MV-4-11 (cell line): Measurements from ENCODE around the gene GSK3B.

ENCODE experiments used
- DNase-seq: peaks from one replicate; lab custom pipeline; 2025; lab: John Stamatoyannopoulos, UW

Gene GSK3B

GRCh38 chr3:119873646-119874045 is 220.6 kb downstream of the GSK3B start:
- peak; percentile 60 for DNase-seq

- no peak for DNase-seq
These were observed 221.5 kb downstream of the GSK3B start for GRCh38 chr3:119872773-119873172.

- no peak for DNase-seq
These were observed 222.7 kb downstream of the GSK3B start for GRCh38 chr3:119871571-119871970.

- DNase-seq: peak; percentile 16
These were observed 223.7 kb downstream of the GSK3B start for GRCh38 chr3:119870512-119870911.

GRCh38 chr3:119864476-119864875 is 229.8 kb downstream of the GSK3B start:
- no peak for DNase-seq

GRCh38 chr3:119862616-119863015 is 231.6 kb downstream of the GSK3B start:
- DNase-seq: no peak

GRCh38 chr3:119861681-119862080 is 232.6 kb downstream of the GSK3B start:
- peak; percentile 10 for DNase-seq

GRCh38 chr3:119859728-119860127 is 234.5 kb downstream of the GSK3B start:
- no peak for DNase-seq

- no peak for DNase-seq
These were observed 235.3 kb downstream of the GSK3B start for GRCh38 chr3:119858957-119859356.

GRCh38 chr3:119856695-119857094 is 237.6 kb downstream of the GSK3B start:
- no peak for DNase-seq

GRCh38 chr3:119849126-119849525 is 245.1 kb downstream of the GSK3B start:
- no peak for DNase-seq

GRCh38 chr3:119841808-119842471 is 252.3 kb downstream of the GSK3B start:
- no peak for DNase-seq

GRCh38 chr3:119835556-119835955 is 258.7 kb downstream of the GSK3B start:
- DNase-seq: peak; percentile 7

GRCh38 chr3:119834754-119835370 is 259.4 kb downstream of the GSK3B start:
- DNase-seq: peak; percentile 31

- DNase-seq: no peak
These were observed 262.3 kb downstream of the GSK3B start for GRCh38 chr3:119831941-119832371.

GRCh38 chr3:119831022-119831421 is 263.2 kb downstream of the GSK3B start:
- no peak for DNase-seq

- DNase-seq: no peak
These were observed 264.8 kb downstream of the GSK3B start for GRCh38 chr3:119829420-119829819.

GRCh38 chr3:119826711-119827608 is 267.3 kb downstream of the GSK3B start:
- no peak for DNase-seq

GRCh38 chr3:119825820-119826219 is 268.4 kb downstream of the GSK3B start:
- no peak for DNase-seq

GRCh38 chr3:119819806-119820205 is 274.4 kb downstream of the GSK3B start:
- no peak for DNase-seq

GRCh38 chr3:119818937-119819336 is 275.3 kb downstream of the GSK3B start:
- DNase-seq: no peak

- DNase-seq: no peak
These were observed 276.5 kb downstream of the GSK3B start for GRCh38 chr3:119817583-119818363.
